IMR-90 (cell line): ENCODE measurements around the gene CNKSR3. TPM values are rescaled to one million over a fixed set of nuclear protein-coding genes. Genes with fewer than 3 reads are reported as not detected.

Experiments used
- ATAC-seq: fragments of 200-7000 bp; cut with Tn5 transposase; 2 replicates; pipeline ENCODE4 v1.9.1; 2020; ENCODE audit warnings: low read depth, mild to moderate bottlenecking, moderate library complexity
- BruUV-seq: library from RNA; stranded (reverse); fragments of 400-500 nt; replicated peaks from 2 replicates; lab custom pipeline; 2021; lab: Mats Ljungman, UMichigan
- CTCF ChIA-PET: fragments of 300-600 bp; formaldehyde crosslinking; extraction: SDS; loops from one replicate; lab custom pipeline; 2021; ENCODE audit warnings: antibody characterized with exemption; lab: Yijun Ruan, JAX
- POLR2A ChIA-PET: fragments of 300-600 bp; sonication (Branson Sonifier 250); formaldehyde crosslinking; loops from one replicate; lab custom pipeline; 2022; ENCODE audit warnings: antibody characterized with exemption; ENCODE audit not compliant: unreplicated experiment; lab: Charles Lee
- DNase-seq: peaks from one replicate; pipeline ENCODE4 v3.0.0; 2013
- H2AFZ ChIP-seq: replicated peaks from 2 replicates; pipeline ENCODE3; 2013; ENCODE audit warnings: low read length, mild to moderate bottlenecking; ENCODE audit not compliant: poor library complexity
- H2AK5ac ChIP-seq: 2 replicates; pipeline ENCODE4 v1.6.1; 2013; ENCODE audit warnings: low read depth, low read length, inconsistent platforms
- H2AK9ac ChIP-seq: replicated peaks from 2 replicates; pipeline ENCODE3; 2013; ENCODE audit warnings: mild to moderate bottlenecking, low read depth, low read length, moderate library complexity; ENCODE audit not compliant: poor library complexity
- H2BK120ac ChIP-seq: 2 replicates; pipeline ENCODE4 v1.6.1; 2013; ENCODE audit warnings: low read depth, low read length, inconsistent platforms
- H2BK15ac ChIP-seq: 3 replicates; pipeline ENCODE4 v1.6.1; 2013; ENCODE audit warnings: low read depth, low read length, inconsistent platforms
- H2BK20ac ChIP-seq: 2 replicates; pipeline ENCODE4 v1.6.1; 2013; ENCODE audit warnings: low read depth, mild to moderate bottlenecking, inconsistent platforms, low read length, moderate library complexity
- H2BK5ac ChIP-seq: 2 replicates; pipeline ENCODE4 v1.6.1; 2013; ENCODE audit warnings: mild to moderate bottlenecking, low read depth, low read length, inconsistent platforms; ENCODE audit not compliant: poor library complexity, severe bottlenecking
- H3K14ac ChIP-seq: replicated peaks from 2 replicates; pipeline ENCODE4 v1.6.1; 2013; ENCODE audit warnings: low read depth, low read length, inconsistent platforms
- H3K18ac ChIP-seq: 2 replicates; pipeline ENCODE4 v1.6.1; 2013; ENCODE audit warnings: low read depth, low read length, control low read depth
- H3K23ac ChIP-seq: 2 replicates; pipeline ENCODE4 v1.6.1; 2013; ENCODE audit warnings: low read depth, low read length, inconsistent platforms
- H3K27ac ChIP-seq: 2 replicates; pipeline ENCODE4 v1.5.1; 2013; ENCODE audit warnings: mild to moderate bottlenecking, control low read depth, low read length; ENCODE audit not compliant: insufficient read depth
- H3K27me3 ChIP-seq: 2 replicates; pipeline ENCODE4 v1.6.1; 2013; ENCODE audit warnings: low read length; ENCODE audit not compliant: control insufficient read depth, insufficient read depth
- H3K36me3 ChIP-seq: 2 replicates; pipeline ENCODE4 v1.6.1; 2013; ENCODE audit warnings: low read length, mixed read lengths; ENCODE audit not compliant: control insufficient read depth, insufficient read depth
- H3K4ac ChIP-seq: 2 replicates; pipeline ENCODE4 v1.6.1; 2013; ENCODE audit warnings: low read depth, low read length, inconsistent platforms
- H3K4me1 ChIP-seq: 2 replicates; pipeline ENCODE4 v1.6.1; 2013; ENCODE audit warnings: low read length, mixed read lengths; ENCODE audit not compliant: control insufficient read depth, insufficient read depth
- H3K4me2 ChIP-seq: 2 replicates; pipeline ENCODE4 v1.6.1; 2013; ENCODE audit warnings: low read depth, mild to moderate bottlenecking, control low read depth, low read length, moderate library complexity
- H3K4me3 ChIP-seq: 2 replicates; pipeline ENCODE4 v1.5.1; 2013; ENCODE audit warnings: low read depth, mild to moderate bottlenecking, control low read depth, low read length, moderate library complexity; ENCODE audit not compliant: insufficient read depth
- H3K56ac ChIP-seq: 2 replicates; pipeline ENCODE4 v1.6.1; 2013; ENCODE audit warnings: low read length, inconsistent platforms; ENCODE audit not compliant: insufficient read depth; ENCODE audit errors: extremely low read depth
- H3K79me1 ChIP-seq, 2 experiments: 2 replicates each; pipeline ENCODE4 v1.6.1; 2013; ENCODE audit warnings: low read length in 2 of 2, inconsistent platforms in 1 of 2, low read depth in 1 of 2
- H3K9ac ChIP-seq: 2 replicates; pipeline ENCODE4 v1.6.1; 2013; ENCODE audit warnings: low read depth, low read length, control low read depth
- H3K9me1 ChIP-seq: 2 replicates; pipeline ENCODE4 v1.6.1; 2013; ENCODE audit warnings: low read length, inconsistent platforms; ENCODE audit not compliant: insufficient read depth
- H3K9me3 ChIP-seq: 2 replicates; pipeline ENCODE4 v1.6.1; 2013; ENCODE audit warnings: low read length; ENCODE audit not compliant: control insufficient read depth, insufficient read depth
- H4K20me1 ChIP-seq: 2 replicates; pipeline ENCODE4 v1.6.1; 2013; ENCODE audit warnings: low read length, inconsistent platforms; ENCODE audit not compliant: insufficient read depth
- H4K5ac ChIP-seq: 2 replicates; pipeline ENCODE4 v1.6.1; 2013; ENCODE audit warnings: mild to moderate bottlenecking, low read depth, low read length, control low read depth
- H4K8ac ChIP-seq, 2 experiments: 2 replicates each; pipeline ENCODE4 v1.6.1; 2013; ENCODE audit warnings: low read depth in 2 of 2, low read length in 2 of 2, control low read depth in 1 of 2, inconsistent platforms in 1 of 2
- H4K91ac ChIP-seq: 2 replicates; pipeline ENCODE4 v1.6.1; 2013; ENCODE audit warnings: low read depth, low read length, inconsistent platforms; ENCODE audit not compliant: insufficient read depth
- BHLHE40 ChIP-seq: fragments of 150-350 bp; IDR thresholded peaks from 2 replicates; pipeline ENCODE4 v1.6.1; 2016; ENCODE audit warnings: mild to moderate bottlenecking, low read depth, low read length
- CEBPB ChIP-seq: IDR thresholded peaks from 2 replicates; pipeline ENCODE4 v1.6.1; 2012; ENCODE audit warnings: low read depth, low read length, improper control_type of control experiment
- CHD1 ChIP-seq: IDR thresholded peaks from 2 replicates; pipeline ENCODE4 v1.6.1; 2012; ENCODE audit warnings: low read depth, low read length, improper control_type of control experiment
- CTCF ChIP-seq: conservative IDR thresholded peaks from 2 replicates; pipeline ENCODE4 v1.5.1; 2012; ENCODE audit warnings: mild to moderate bottlenecking, low read depth, low read length, improper control_type of control experiment
- ELK1 ChIP-seq: fragments of 150-350 bp; IDR thresholded peaks from 2 replicates; pipeline ENCODE4 v1.6.1; 2016; ENCODE audit warnings: low read depth, mild to moderate bottlenecking, low read length, moderate library complexity, borderline replicate concordance
- FOS ChIP-seq: fragments of 150-350 bp; IDR thresholded peaks from 2 replicates; pipeline ENCODE4 v1.6.1; 2016; ENCODE audit warnings: low read depth, low read length
- MAFK ChIP-seq: IDR thresholded peaks from 2 replicates; pipeline ENCODE4 v1.6.1; 2012; ENCODE audit warnings: low read depth, low read length, improper control_type of control experiment
- MAZ ChIP-seq: IDR thresholded peaks from 2 replicates; pipeline ENCODE4 v1.6.1; 2012; ENCODE audit warnings: low read depth, mild to moderate bottlenecking, low read length, improper control_type of control experiment, moderate library complexity, borderline replicate concordance
- NFE2L2 ChIP-seq: fragments of 150-350 bp; IDR thresholded peaks from 2 replicates; pipeline ENCODE4 v1.6.1; 2016; ENCODE audit warnings: low read depth, mild to moderate bottlenecking, low read length
- POLR2A ChIP-seq: IDR thresholded peaks from 2 replicates; pipeline ENCODE4 v1.6.1; 2012; ENCODE audit warnings: mild to moderate bottlenecking, low read depth, low read length
- RFX5 ChIP-seq: IDR thresholded peaks from 2 replicates; pipeline ENCODE4 v1.8.0; 2012; ENCODE audit warnings: low read depth, mild to moderate bottlenecking, low read length, moderate library complexity
- SMC3 ChIP-seq: fragments of 150-350 bp; IDR thresholded peaks from 2 replicates; pipeline ENCODE4 v1.6.1; 2016; ENCODE audit warnings: low read depth, mild to moderate bottlenecking, antibody characterized with exemption, low read length, moderate library complexity
- USF2 ChIP-seq: fragments of 150-350 bp; IDR thresholded peaks from 2 replicates; pipeline ENCODE4 v1.6.1; 2017; ENCODE audit warnings: mild to moderate bottlenecking, antibody characterized with exemption, low read length, low read depth
- WGBS, 2 experiments: methylation state at CpG; one replicate each; pipeline versions ENCODE4 v1.1.5 to v1.1.7; 2013; ENCODE audit warnings: missing lambda C conversion rate in 2 of 2; ENCODE audit not compliant: insufficient read length in 1 of 2; ENCODE audit errors: extremely low coverage in 2 of 2; 5-methylcytosine and 5-hydroxymethylcytosine counted together
- dilution Hi-C: fragments of 300-500 bp; cut with HindIII; formaldehyde crosslinking; loops from one replicate; pipeline ENCODE4 v1.14.3; 2018; ENCODE audit warnings: low sequenced_read_pairs; ENCODE audit not compliant: unreplicated experiment
- in situ Hi-C: fragments of 300-500 bp; cut with MboI; formaldehyde crosslinking; loops from 3 replicates; pipeline ENCODE4 v1.14.3; 2019; ENCODE audit warnings: low sequenced_read_pairs, inconsistent platforms, mixed read lengths
- intact Hi-C: fragments of 100-400 bp; cut with micrococcal nuclease; formaldehyde crosslinking; loops from 2 replicates; pipeline ENCODE4 v1.10.0; 2022
- polyA plus RNA-seq, 3 experiments: library from polyadenylated mRNA; depleted of rRNA; stranded (reverse); fragments of >200 nt; gene quantifications; 2 replicates each; pipeline ENCODE4 v1.2.3, GENCODE V29; 2012; ENCODE audit warnings: low replicate concordance in 1 of 3
- total RNA-seq: library from RNA; depleted of rRNA; stranded (reverse); fragments of >200 nt; gene quantifications from 2 replicates; pipeline ENCODE4 v1.2.3, GENCODE V29; 2012

The CNKSR3 gene
- total and polyA plus RNA-seq, 2 of the 4 experiments (the other 2 are of a cell fraction) = 6.7 to 15.8 TPM

GRCh38 chr6:154479771-154480639 lies 30.5 kb downstream of the CNKSR3 start:
- H4K5ac ChIP-seq = peak overlapping the region; percentile 57
- H2BK15ac ChIP-seq = peak overlapping the region; percentile 68
- peaks cover 27% of the 10 kb centered on the region for H3K9me1 ChIP-seq
- peak overlapping the region; percentile 62 for H3K14ac ChIP-seq
- DNase-seq = peak; percentile 39
- peak overlapping the region; percentile 87 for H3K4ac ChIP-seq
- peaks cover 45 to 65% of the 10 kb centered on the region in 2 experiments for H3K79me1 ChIP-seq
- peak overlapping the region; percentile 78 for H3K9ac ChIP-seq
- H3K4me3 ChIP-seq = peak overlapping the region; percentile 9
- no TSS peak for BruUV-seq
- H2AK5ac ChIP-seq = peak overlapping the region; percentile 47
- peak overlapping the region; percentile 88 for H2BK120ac ChIP-seq
- H3K18ac ChIP-seq = peak overlapping the region; percentile 84
- H2BK5ac ChIP-seq = peak overlapping the region; percentile 87
- H3K4me2 ChIP-seq = peak overlapping the region; percentile 78
- 0% methylated on average over 1 of the region's 12 CpGs; no CpG with 5 or more reads in 1 of the 2 experiments for WGBS, 2 experiments
- peak; percentile 59 for ATAC-seq
- POLR2A ChIA-PET = interaction anchor here (0.5 to 1.4 kb wide), 2 partner anchors 19 to 30 kb away, joined by 3 to 7 read pairs; partner anchors contain the start of gene CNKSR3
- peak overlapping the region; percentile 63; the same call in 1 of the 2 replicates for H4K91ac ChIP-seq
- peak overlapping the region; percentile 69 for H3K23ac ChIP-seq
- in situ Hi-C loops (no loop called here), intact Hi-C loops (loop anchor here (2.0 kb wide), 2 partner anchors 31 to 69 kb away; partner anchors contain the start of gene CNKSR3), dilution Hi-C loops (no loop called here)
- H2BK20ac ChIP-seq = peak overlapping the region; percentile 85
- no peaks in the 10 kb centered on the region for H3K9me3 ChIP-seq
- H3K56ac ChIP-seq = peak overlapping the region; percentile 87
- H3K36me3 ChIP-seq = no peaks in the 10 kb centered on the region
- no peaks in the 10 kb centered on the region for H3K27me3 ChIP-seq
- peak overlapping the region; percentile 95 for H3K27ac ChIP-seq
- H4K20me1 ChIP-seq = no peaks in the 10 kb centered on the region; the same call in 1 of the 2 replicates
- peak overlapping the region; percentile 57 for H2AK9ac ChIP-seq
- H2AFZ ChIP-seq = peak overlapping the region; percentile 69
- H3K4me1 ChIP-seq = peaks cover 21% of the 10 kb centered on the region
- H4K8ac ChIP-seq = peak overlapping the region; percentile 75 to 80; a peak in 3 of 4 replicates
- CTCF ChIA-PET = interaction anchor here (0.6 kb wide), 1 partner anchor 201 kb away, joined by 6 read pairs; no protein-coding TSS in a partner anchor
- no peak for TF ChIP-seq SMC3
- TF ChIP-seq MAFK = no peak
- no peak for TF ChIP-seq CEBPB
- TF ChIP-seq FOS = no peak
- no peak for TF ChIP-seq MAZ
- no peak for TF ChIP-seq CTCF
- TF ChIP-seq RFX5 = no peak
- TF ChIP-seq USF2 = no peak
- TF ChIP-seq NFE2L2 = no peak
- TF ChIP-seq BHLHE40 = no peak
- TF ChIP-seq CHD1 = no peak
- TF ChIP-seq ELK1 = no peak
- no peak for TF ChIP-seq POLR2A
